ENCODE measurements around the gene PTPN4. TPM values are rescaled to one million over a fixed set of nuclear protein-coding genes. Genes with fewer than 3 reads are reported as not detected.

PTPN4 gene
- total and polyA plus RNA-seq, 2 donors (not counting 3 experiments of a cell fraction or from before 2014, with no cell fraction given) = 6.8 to 29.6 TPM

DNA sequence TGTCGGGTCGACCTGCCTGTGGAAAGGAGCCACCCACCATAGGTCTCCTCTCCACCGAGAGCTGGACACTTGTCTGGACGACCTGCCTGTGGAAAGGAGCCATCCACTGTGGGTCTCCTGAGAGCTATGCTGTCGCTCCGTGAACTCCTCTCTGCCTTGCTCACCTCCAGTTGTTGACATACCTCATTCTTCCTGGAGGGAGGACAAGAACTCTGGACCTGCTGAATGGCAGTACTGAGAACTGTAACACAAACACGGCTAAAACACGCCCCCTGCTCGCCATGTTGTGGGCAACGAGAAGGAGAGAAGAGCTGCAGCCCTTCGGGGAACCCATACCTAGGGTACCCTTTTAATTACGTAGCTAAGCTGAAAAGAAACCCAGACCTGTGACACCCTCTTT, 77.6 kb downstream of the PTPN4 start:
- BruUV-seq (replicated peaks) = no TSS peak
- FAIRE-seq = no peak
- CTCF ChIA-PET = interaction anchor here (0.8 to 2.1 kb wide), 6 partner anchors 10 to 338 kb away, joined by 3 to 9 read pairs (median 6); no protein-coding TSS in a partner anchor

DNA sequence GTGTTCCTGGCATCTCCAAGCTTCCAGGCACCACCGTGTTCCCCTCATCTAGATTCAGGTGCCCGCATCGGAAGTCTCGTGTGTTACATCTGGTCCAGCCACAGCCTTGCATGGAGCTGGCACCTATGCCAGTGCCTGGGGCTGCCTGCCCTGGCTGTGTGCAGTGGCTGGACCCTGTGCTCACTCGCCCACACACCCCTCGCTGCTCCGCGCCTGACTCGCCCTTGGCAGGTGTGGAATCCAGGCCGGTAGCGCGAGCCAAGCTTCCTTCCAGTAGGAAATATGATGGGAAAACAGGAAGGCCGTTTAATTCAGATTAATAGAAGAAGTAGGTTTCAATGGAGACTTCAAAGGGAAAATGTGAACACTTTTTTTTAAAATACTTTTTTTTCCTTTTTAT, 78.0 kb downstream of the PTPN4 start:
- Histone ChIP-seq H3K9me3 (replicated peaks; ENCODE audit: control insufficient read depth, insufficient read depth, low read length) (no peaks in the 10 kb centered on the region), H3K79me2 (ENCODE audit: control insufficient read depth, insufficient read depth, low read length) (no peaks in the 10 kb centered on the region), H3K27me3 (ENCODE audit: control insufficient read depth in 2 of 2, insufficient read depth in 2 of 2, low read length in 2 of 2) (no peaks in the 10 kb centered on the region), H3K4me3 (replicated peaks in 1 of 3; ENCODE audit: insufficient read depth in 1 of 3, low read depth in 1 of 3, low read length in 3 of 3) (no peak overlapping the region), H3K4me1 (ENCODE audit: control insufficient read depth, extremely low read depth, insufficient read depth, low read length) (peaks cover 4% of the 10 kb centered on the region), H3K9ac (replicated peaks; ENCODE audit: extremely low read depth, insufficient read depth, low read length) (no peak overlapping the region), H3K4me2 (ENCODE audit: insufficient read depth, low read length) (no peak overlapping the region), H3K9me1 (replicated peaks; ENCODE audit: control insufficient read depth, extremely low read depth, insufficient read depth, low read length) (no peaks in the 10 kb centered on the region), H4K20me1 (replicated peaks; ENCODE audit: control insufficient read depth, extremely low read depth, insufficient read depth, low read length) (peaks cover 2% of the 10 kb centered on the region), H3K27ac (ENCODE audit: insufficient read depth, low read depth, low read length) (no peak overlapping the region), H3K36me3 (ENCODE audit: control insufficient read depth in 2 of 2, extremely low read depth in 1 of 2, insufficient read depth in 2 of 2, low read length in 2 of 2) (no peaks in the 10 kb centered on the region), H2AFZ (ENCODE audit: low read depth, low read length) (no peak overlapping the region)
- BruUV-seq (replicated peaks) = no TSS peak
- intact Hi-C loops (cut with micrococcal nuclease) = no loop called here
- ChIA-PET CTCF (interaction anchor here (1.3 to 2.1 kb wide), 4 partner anchors 11 to 337 kb away, joined by 5 to 9 read pairs (median 6); no protein-coding TSS in a partner anchor), POLR2A (no interaction called here)
- dilution Hi-C loops (cut with MboI; ENCODE audit: extremely low pct_ligation_motif_present, low sequenced_read_pairs) = no loop called here
- FAIRE-seq (no peak), DNase-seq (ENCODE audit: low read depth, low spot score) (no peak)
- TF ChIP-seq, protein P1, sequence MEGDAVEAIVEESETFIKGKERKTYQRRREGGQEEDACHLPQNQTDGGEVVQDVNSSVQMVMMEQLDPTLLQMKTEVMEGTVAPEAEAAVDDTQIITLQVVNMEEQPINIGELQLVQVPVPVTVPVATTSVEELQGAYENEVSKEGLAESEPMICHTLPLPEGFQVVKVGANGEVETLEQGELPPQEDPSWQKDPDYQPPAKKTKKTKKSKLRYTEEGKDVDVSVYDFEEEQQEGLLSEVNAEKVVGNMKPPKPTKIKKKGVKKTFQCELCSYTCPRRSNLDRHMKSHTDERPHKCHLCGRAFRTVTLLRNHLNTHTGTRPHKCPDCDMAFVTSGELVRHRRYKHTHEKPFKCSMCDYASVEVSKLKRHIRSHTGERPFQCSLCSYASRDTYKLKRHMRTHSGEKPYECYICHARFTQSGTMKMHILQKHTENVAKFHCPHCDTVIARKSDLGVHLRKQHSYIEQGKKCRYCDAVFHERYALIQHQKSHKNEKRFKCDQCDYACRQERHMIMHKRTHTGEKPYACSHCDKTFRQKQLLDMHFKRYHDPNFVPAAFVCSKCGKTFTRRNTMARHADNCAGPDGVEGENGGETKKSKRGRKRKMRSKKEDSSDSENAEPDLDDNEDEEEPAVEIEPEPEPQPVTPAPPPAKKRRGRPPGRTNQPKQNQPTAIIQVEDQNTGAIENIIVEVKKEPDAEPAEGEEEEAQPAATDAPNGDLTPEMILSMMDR (IDR thresholded peaks at IDR 0.05; ENCODE audit: extremely low read depth in 1 of 2, insufficient read depth in 1 of 2, low read depth in 1 of 2, low read length in 2 of 2) = no peak
- TF ChIP-seq FOS (IDR thresholded peaks at IDR 0.05; ENCODE audit: borderline replicate concordance, insufficient read depth, low read length) = no peak
- TF ChIP-seq MYC (IDR thresholded peaks at IDR 0.05; ENCODE audit: low read depth, low read length) = no peak

More for the DNA sequence above, 77.6 kb downstream of the PTPN4 start:
- H3K36me3 ChIP-seq (ENCODE audit: control insufficient read depth in 2 of 2, extremely low read depth in 1 of 2, insufficient read depth in 2 of 2, low read length in 2 of 2) = no peaks in the 10 kb centered on the region
- TF ChIP-seq, protein P1 (IDR thresholded peaks at IDR 0.05; ENCODE audit: extremely low read depth in 1 of 2, insufficient read depth in 1 of 2, low read depth in 1 of 2, low read length in 2 of 2) = no peak
- TF ChIP-seq, protein P2, sequence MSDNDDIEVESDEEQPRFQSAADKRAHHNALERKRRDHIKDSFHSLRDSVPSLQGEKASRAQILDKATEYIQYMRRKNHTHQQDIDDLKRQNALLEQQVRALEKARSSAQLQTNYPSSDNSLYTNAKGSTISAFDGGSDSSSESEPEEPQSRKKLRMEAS (IDR thresholded peaks at IDR 0.05; ENCODE audit: insufficient read depth, insufficient read length) = no peak
- TF ChIP-seq POLR2A (IDR thresholded peaks at IDR 0.05; ENCODE audit: low read depth, low read length) = no peak
- intact Hi-C loops (cut with micrococcal nuclease) = no loop called here
- dilution Hi-C loops (cut with MboI; ENCODE audit: extremely low pct_ligation_motif_present, low sequenced_read_pairs) = no loop called here
- H4K20me1 ChIP-seq (replicated peaks; ENCODE audit: control insufficient read depth, extremely low read depth, insufficient read depth, low read length) = peaks cover 2% of the 10 kb centered on the region
- H3K4me1 ChIP-seq (ENCODE audit: control insufficient read depth, extremely low read depth, insufficient read depth, low read length) = peaks cover 4% of the 10 kb centered on the region
- H3K27ac ChIP-seq (ENCODE audit: insufficient read depth, low read depth, low read length) = no peak overlapping the region
- H3K79me2 ChIP-seq (ENCODE audit: control insufficient read depth, insufficient read depth, low read length) = no peaks in the 10 kb centered on the region
- H3K9me3 ChIP-seq (replicated peaks; ENCODE audit: control insufficient read depth, insufficient read depth, low read length) = no peaks in the 10 kb centered on the region
- POLR2A ChIA-PET = no interaction called here
- no peak overlapping the region for H2AFZ ChIP-seq (ENCODE audit: low read depth, low read length)
- no peak overlapping the region for H3K4me2 ChIP-seq (ENCODE audit: insufficient read depth, low read length)
- H3K9ac ChIP-seq (replicated peaks; ENCODE audit: extremely low read depth, insufficient read depth, low read length) = no peak overlapping the region
- H3K9me1 ChIP-seq (replicated peaks; ENCODE audit: control insufficient read depth, extremely low read depth, insufficient read depth, low read length) = no peaks in the 10 kb centered on the region
- H3K4me3 ChIP-seq (replicated peaks in 1 of 3; ENCODE audit: insufficient read depth in 1 of 3, low read depth in 1 of 3, low read length in 3 of 3) = no peak overlapping the region
- no peaks in the 10 kb centered on the region for H3K27me3 ChIP-seq (ENCODE audit: control insufficient read depth in 2 of 2, insufficient read depth in 2 of 2, low read length in 2 of 2)
- no peak for DNase-seq (ENCODE audit: low read depth, low spot score)
